ENCODE data around the gene SERPINF2. TPM values are rescaled to one million over a fixed set of nuclear protein-coding genes. Genes with fewer than 3 reads are reported as not detected.
"Not testable (repeated sequence)": the region's sequence is repeated elsewhere in the genome, so short reads cannot be mapped to it uniquely, and the experiment has no call there.

SERPINF2 gene
- total RNA-seq, 2 donors from 2014 or later, result 0.29 to 0.67 TPM

DNA sequence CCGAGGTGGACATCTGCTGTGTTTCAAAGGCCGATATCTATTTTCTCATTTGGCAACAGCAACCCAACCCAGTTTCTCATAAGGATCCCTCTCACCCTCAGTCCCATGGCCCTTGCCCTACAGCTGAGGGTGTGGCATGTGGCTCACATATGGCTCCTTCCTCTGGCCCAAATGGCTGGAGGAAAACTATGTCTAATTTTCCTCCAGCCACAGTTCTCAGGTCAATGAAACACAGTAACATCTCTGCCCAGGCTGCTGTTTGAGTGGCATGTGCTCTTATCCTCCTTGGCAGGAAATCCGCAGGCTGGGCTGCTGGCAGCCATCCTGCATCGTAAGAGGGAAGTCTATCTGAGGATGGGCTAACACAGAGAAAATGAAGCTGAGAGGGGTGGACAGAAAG lies 43.3 kb downstream of the SERPINF2 start:
- H3K27me3 Mint-ChIP-seq, result no peaks in the 10 kb centered on the region
- peak overlapping the region; percentile 21 for H3K27ac Mint-ChIP-seq
- no peak for ATAC-seq

GRCh38 chr17:1786708-1787107 lies 44.0 kb downstream of the SERPINF2 start:
- H3K9me3 ChIP-seq (ENCODE audit: control insufficient read depth, low read length, poor library complexity, severe bottlenecking), result no peaks in the 10 kb centered on the region
- ATAC-seq, result no peak
- peaks cover 7% of the 10 kb centered on the region for H3K4me1 Mint-ChIP-seq
- H3K36me3 Mint-ChIP-seq (ENCODE audit: low read depth), result no peaks in the 10 kb centered on the region
- DNase-seq, result no peak
- H3K27me3 Mint-ChIP-seq, result no peaks in the 10 kb centered on the region
- no peak overlapping the region for H3K27ac Mint-ChIP-seq
- no peak overlapping the region for H3K4me3 Mint-ChIP-seq

More for the DNA sequence above, 43.3 kb downstream of the SERPINF2 start:
- no peak for DNase-seq
- no peaks in the 10 kb centered on the region for H3K9me3 ChIP-seq (ENCODE audit: control insufficient read depth, low read length, poor library complexity, severe bottlenecking)
- peaks cover 7% of the 10 kb centered on the region for H3K4me1 Mint-ChIP-seq
- H3K36me3 Mint-ChIP-seq (ENCODE audit: low read depth), result no peaks in the 10 kb centered on the region
- H3K4me3 Mint-ChIP-seq, result no peak overlapping the region

GRCh38 chr17:1787301-1787902 lies 44.7 kb downstream of the SERPINF2 start:
- peaks cover 7% of the 10 kb centered on the region for H3K4me1 Mint-ChIP-seq
- H3K9me3 ChIP-seq (ENCODE audit: control insufficient read depth, low read length, poor library complexity, severe bottlenecking), result no peaks in the 10 kb centered on the region
- no peak overlapping the region for H3K4me3 Mint-ChIP-seq
- no peaks in the 10 kb centered on the region for H3K36me3 Mint-ChIP-seq (ENCODE audit: low read depth)
- no peak for ATAC-seq
- H3K27ac Mint-ChIP-seq, result no peak overlapping the region
- H3K27me3 Mint-ChIP-seq, result no peaks in the 10 kb centered on the region
- no peak for DNase-seq

- Mint-ChIP-seq H3K27ac (no peak overlapping the region), H3K4me1 (peaks cover 3% of the 10 kb centered on the region), H3K4me3 (no peak overlapping the region), H3K27me3 (no peaks in the 10 kb centered on the region), H3K36me3 (ENCODE audit: low read depth) (no peaks in the 10 kb centered on the region)
- ATAC-seq (no peak), DNase-seq (no peak)
- no peaks in the 10 kb centered on the region for H3K9me3 ChIP-seq (ENCODE audit: control insufficient read depth, low read length, poor library complexity, severe bottlenecking)
Measured at GRCh38 chr17:1789936-1790335, 47.3 kb downstream of the SERPINF2 start.

- ATAC-seq, result no peak
- DNase-seq, result no peak
- Mint-ChIP-seq H3K27ac (no peak overlapping the region), H3K36me3 (ENCODE audit: low read depth) (peaks cover 2% of the 10 kb centered on the region), H3K27me3 (no peaks in the 10 kb centered on the region), H3K4me3 (no peak overlapping the region), H3K4me1 (peaks cover 11% of the 10 kb centered on the region)
- H3K9me3 ChIP-seq (ENCODE audit: control insufficient read depth, low read length, poor library complexity, severe bottlenecking), result no peaks in the 10 kb centered on the region
Measured at GRCh38 chr17:1792495-1793446, 50.1 kb downstream of the SERPINF2 start.

- H3K27ac Mint-ChIP-seq, result no peak overlapping the region
- no peak for DNase-seq
- peaks cover 11% of the 10 kb centered on the region for H3K4me1 Mint-ChIP-seq
- H3K9me3 ChIP-seq (ENCODE audit: control insufficient read depth, low read length, poor library complexity, severe bottlenecking), result no peaks in the 10 kb centered on the region
- no peak overlapping the region for H3K4me3 Mint-ChIP-seq
- H3K27me3 Mint-ChIP-seq, result no peaks in the 10 kb centered on the region
- H3K36me3 Mint-ChIP-seq (ENCODE audit: low read depth), result peaks cover 2% of the 10 kb centered on the region
- no peak for ATAC-seq
Measured at GRCh38 chr17:1793447-1793806, 50.8 kb downstream of the SERPINF2 start.

GRCh38 chr17:1796800-1797199 lies 54.1 kb downstream of the SERPINF2 start:
- no peak for DNase-seq
- ATAC-seq, result no peak
- Mint-ChIP-seq H3K36me3 (ENCODE audit: low read depth) (peaks cover 2% of the 10 kb centered on the region), H3K27me3 (no peaks in the 10 kb centered on the region), H3K4me3 (no peak overlapping the region), H3K4me1 (peaks cover 11% of the 10 kb centered on the region), H3K27ac (peak overlapping the region; percentile 41)
- H3K9me3 ChIP-seq (ENCODE audit: control insufficient read depth, low read length, poor library complexity, severe bottlenecking), result no peaks in the 10 kb centered on the region

DNA sequence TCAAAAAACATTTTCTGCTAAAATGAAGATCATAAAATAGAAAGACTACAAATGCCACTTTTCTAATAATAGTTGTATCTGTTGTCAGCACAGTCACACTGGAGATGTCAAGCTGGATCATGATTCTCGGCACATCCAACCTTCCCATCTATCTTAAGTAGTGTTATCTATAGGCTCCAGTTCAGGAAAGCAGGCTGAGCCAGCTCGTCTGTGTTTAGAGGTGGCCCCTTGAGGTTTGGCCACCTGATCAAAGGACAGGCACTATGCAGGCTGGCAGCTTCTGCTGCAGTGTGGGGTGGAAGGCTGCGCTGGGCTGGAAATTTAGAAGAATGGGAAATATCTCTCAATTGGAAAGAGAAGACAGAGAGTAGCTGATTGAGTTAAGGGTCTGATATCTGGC lies 54.7 kb downstream of the SERPINF2 start:
- ATAC-seq (no peak), DNase-seq (no peak)
- Mint-ChIP-seq H3K4me3 (no peak overlapping the region), H3K36me3 (ENCODE audit: low read depth) (peaks cover 2% of the 10 kb centered on the region), H3K27me3 (no peaks in the 10 kb centered on the region), H3K27ac (no peak overlapping the region), H3K4me1 (peaks cover 11% of the 10 kb centered on the region)
- H3K9me3 ChIP-seq (ENCODE audit: control insufficient read depth, low read length, poor library complexity, severe bottlenecking), result no peaks in the 10 kb centered on the region

GRCh38 chr17:1797846-1798245 lies 55.2 kb downstream of the SERPINF2 start:
- not testable (repeated sequence) for H3K9me3 ChIP-seq (ENCODE audit: control insufficient read depth, low read length, poor library complexity, severe bottlenecking); H3K36me3 Mint-ChIP-seq (ENCODE audit: low read depth); H3K27me3 Mint-ChIP-seq; H3K4me3 Mint-ChIP-seq; DNase-seq; H3K27ac Mint-ChIP-seq; ATAC-seq
- H3K4me1 Mint-ChIP-seq, result peaks cover 11% of the 10 kb centered on the region

DNA sequence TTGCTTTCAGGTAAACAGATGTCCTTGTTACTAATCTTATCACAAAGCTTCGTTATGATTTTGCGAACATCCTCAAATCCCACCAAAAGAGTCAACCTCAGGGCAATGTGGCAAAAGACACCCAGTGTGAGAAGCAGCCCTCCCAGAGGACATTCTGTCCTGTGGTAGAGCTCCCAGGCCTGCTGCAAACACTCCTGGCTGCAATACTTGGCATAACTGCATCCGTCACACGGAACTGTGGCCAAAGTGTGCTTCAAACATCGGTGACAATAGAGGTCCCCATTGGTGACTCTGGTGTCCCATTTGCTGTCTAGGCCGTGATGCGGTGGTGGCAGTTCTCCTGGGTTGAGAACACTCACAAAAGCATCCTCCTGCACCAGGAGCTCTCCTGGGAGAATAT lies 57.6 kb downstream of the SERPINF2 start:
- no peaks in the 10 kb centered on the region for H3K9me3 ChIP-seq (ENCODE audit: control insufficient read depth, low read length, poor library complexity, severe bottlenecking)
- no peaks in the 10 kb centered on the region for H3K27me3 Mint-ChIP-seq
- DNase-seq (no peak), ATAC-seq (no peak)
- H3K27ac Mint-ChIP-seq, result no peak overlapping the region
- no peak overlapping the region for H3K4me3 Mint-ChIP-seq
- H3K36me3 Mint-ChIP-seq (ENCODE audit: low read depth), result peaks cover 2% of the 10 kb centered on the region
- H3K4me1 Mint-ChIP-seq, result peaks cover 8% of the 10 kb centered on the region

DNA sequence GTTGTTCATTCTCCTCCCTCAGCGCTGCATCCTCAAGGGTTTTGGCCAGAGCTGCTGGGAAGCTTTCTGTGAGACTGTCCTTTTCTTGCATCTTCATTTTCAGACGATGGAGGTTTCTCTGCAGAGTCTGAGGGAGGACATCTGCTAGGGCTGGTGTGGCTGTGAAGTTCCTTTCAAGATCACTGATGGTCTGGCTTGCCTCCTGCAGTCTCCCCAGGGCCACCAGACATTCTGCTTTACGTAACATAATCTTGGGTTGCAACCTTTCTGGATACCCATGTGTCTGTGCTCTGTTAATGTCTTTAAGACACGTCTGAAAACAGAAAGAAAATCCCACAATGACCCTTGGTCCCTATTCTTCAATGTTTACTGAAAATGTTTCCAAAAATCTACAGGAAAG lies 58.0 kb downstream of the SERPINF2 start:
- Mint-ChIP-seq H3K27ac (no peak overlapping the region), H3K4me3 (no peak overlapping the region), H3K4me1 (peaks cover 8% of the 10 kb centered on the region), H3K36me3 (ENCODE audit: low read depth) (peaks cover 2% of the 10 kb centered on the region), H3K27me3 (no peaks in the 10 kb centered on the region)
- H3K9me3 ChIP-seq (ENCODE audit: control insufficient read depth, low read length, poor library complexity, severe bottlenecking), result no peaks in the 10 kb centered on the region
- DNase-seq (no peak), ATAC-seq (no peak)

DNA sequence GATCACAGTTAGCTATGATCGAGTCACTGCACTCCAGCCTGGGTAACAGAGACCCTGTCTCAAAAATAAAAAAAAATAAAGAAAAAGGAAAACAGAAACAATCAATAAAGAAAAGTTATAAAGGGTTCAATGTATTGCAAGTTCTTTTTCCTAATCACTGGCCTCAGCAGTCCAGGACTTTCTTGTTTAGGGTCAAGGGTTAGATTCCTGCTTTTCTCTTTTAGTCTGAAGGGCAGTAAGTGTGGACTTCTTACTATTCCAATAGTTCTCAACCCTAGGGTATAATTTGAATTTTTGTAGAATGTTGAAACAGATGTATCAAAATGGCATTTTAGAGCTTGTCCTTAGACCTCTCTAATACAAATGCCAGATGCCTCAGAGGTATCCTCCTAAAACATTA lies 59.8 kb downstream of the SERPINF2 start:
- H3K9me3 ChIP-seq (ENCODE audit: control insufficient read depth, low read length, poor library complexity, severe bottlenecking), result no peaks in the 10 kb centered on the region
- Mint-ChIP-seq H3K27me3 (no peaks in the 10 kb centered on the region), H3K4me3 (no peak overlapping the region), H3K27ac (peak overlapping the region; percentile 29), H3K4me1 (peaks cover under 1% of the 10 kb centered on the region), H3K36me3 (ENCODE audit: low read depth) (peaks cover under 1% of the 10 kb centered on the region)
- ATAC-seq (no peak), DNase-seq (no peak)

- no peak for DNase-seq
- Mint-ChIP-seq H3K36me3 (ENCODE audit: low read depth) (no peaks in the 10 kb centered on the region), H3K27me3 (no peaks in the 10 kb centered on the region), H3K27ac (no peak overlapping the region), H3K4me1 (no peaks in the 10 kb centered on the region), H3K4me3 (no peak overlapping the region)
- H3K9me3 ChIP-seq (ENCODE audit: control insufficient read depth, low read length, poor library complexity, severe bottlenecking), result no peaks in the 10 kb centered on the region
- ATAC-seq, result no peak
Measured at GRCh38 chr17:1803280-1803679, 60.6 kb downstream of the SERPINF2 start.
